Measurements from ENCODE around the gene GOLGB1. TPM values are rescaled to one million over a fixed set of nuclear protein-coding genes. Genes with fewer than 3 reads are reported as not detected.

Gene GOLGB1
- polyA plus RNA-seq, 1 donor from 2014 or later = 30.2 TPM

DNA sequence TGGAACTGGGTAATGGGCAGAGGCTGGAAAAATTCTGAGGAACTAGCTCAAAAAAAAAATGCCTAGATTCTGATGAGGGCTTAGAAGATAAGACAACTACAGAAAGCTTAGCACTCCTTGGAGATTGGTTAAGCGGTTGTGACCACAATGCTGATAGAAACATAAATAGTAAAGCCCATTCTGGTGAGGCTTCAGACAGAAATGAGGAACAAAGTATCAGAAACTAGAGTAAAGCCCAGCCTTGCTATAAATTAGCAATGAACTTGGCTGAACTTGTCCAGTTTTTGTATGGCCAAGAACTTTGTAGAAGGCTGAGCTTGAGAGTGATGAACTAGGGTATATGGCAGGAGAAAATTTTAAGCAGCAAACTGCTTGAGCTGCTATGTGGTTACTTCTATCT lies 25.4 kb downstream of the GOLGB1 start:
- H3K36me3 ChIP-seq (ENCODE audit: insufficient read depth, low read length) = peaks cover 8% of the 10 kb centered on the region
- H2AFZ ChIP-seq (ENCODE audit: low read depth, low read length) = no peak overlapping the region
- no peaks in the 10 kb centered on the region for H3K9me2 ChIP-seq (ENCODE audit: insufficient read depth, low read length)
- H3K27ac ChIP-seq (ENCODE audit: low read length) = no peak overlapping the region
- H4K20me1 ChIP-seq (ENCODE audit: insufficient read depth) = no peaks in the 10 kb centered on the region
- H3K79me2 ChIP-seq (replicated peaks; ENCODE audit: insufficient read depth, low read length) = no peaks in the 10 kb centered on the region
- H3K4me3 ChIP-seq (ENCODE audit: low read length) = no peak overlapping the region
- H3K9ac ChIP-seq (ENCODE audit: low read length) = no peak overlapping the region
- no peak for TF ChIP-seq RAD21 (conservative IDR thresholded peaks at IDR 0.05)
- no peak for TF ChIP-seq EP300 (conservative IDR thresholded peaks at IDR 0.05; ENCODE audit: poor library complexity, severe bottlenecking)
- TF ChIP-seq, protein P1, sequence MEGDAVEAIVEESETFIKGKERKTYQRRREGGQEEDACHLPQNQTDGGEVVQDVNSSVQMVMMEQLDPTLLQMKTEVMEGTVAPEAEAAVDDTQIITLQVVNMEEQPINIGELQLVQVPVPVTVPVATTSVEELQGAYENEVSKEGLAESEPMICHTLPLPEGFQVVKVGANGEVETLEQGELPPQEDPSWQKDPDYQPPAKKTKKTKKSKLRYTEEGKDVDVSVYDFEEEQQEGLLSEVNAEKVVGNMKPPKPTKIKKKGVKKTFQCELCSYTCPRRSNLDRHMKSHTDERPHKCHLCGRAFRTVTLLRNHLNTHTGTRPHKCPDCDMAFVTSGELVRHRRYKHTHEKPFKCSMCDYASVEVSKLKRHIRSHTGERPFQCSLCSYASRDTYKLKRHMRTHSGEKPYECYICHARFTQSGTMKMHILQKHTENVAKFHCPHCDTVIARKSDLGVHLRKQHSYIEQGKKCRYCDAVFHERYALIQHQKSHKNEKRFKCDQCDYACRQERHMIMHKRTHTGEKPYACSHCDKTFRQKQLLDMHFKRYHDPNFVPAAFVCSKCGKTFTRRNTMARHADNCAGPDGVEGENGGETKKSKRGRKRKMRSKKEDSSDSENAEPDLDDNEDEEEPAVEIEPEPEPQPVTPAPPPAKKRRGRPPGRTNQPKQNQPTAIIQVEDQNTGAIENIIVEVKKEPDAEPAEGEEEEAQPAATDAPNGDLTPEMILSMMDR (IDR thresholded peaks at IDR 0.05; ENCODE audit: poor library complexity, severe bottlenecking) = no peak
- TF ChIP-seq MXI1 (conservative IDR thresholded peaks at IDR 0.05; ENCODE audit: poor library complexity, severe bottlenecking) = no peak
- H3K4me2 ChIP-seq (ENCODE audit: low read length) = no peak overlapping the region
- no peaks in the 10 kb centered on the region for H3K27me3 ChIP-seq (ENCODE audit: insufficient read depth, low read depth, low read length)
- no peaks in the 10 kb centered on the region for H3K9me3 ChIP-seq (ENCODE audit: low read length)
- H3F3A ChIP-seq (ENCODE audit: insufficient read depth, low read length, poor library complexity, severe bottlenecking) = no peaks in the 10 kb centered on the region

DNA sequence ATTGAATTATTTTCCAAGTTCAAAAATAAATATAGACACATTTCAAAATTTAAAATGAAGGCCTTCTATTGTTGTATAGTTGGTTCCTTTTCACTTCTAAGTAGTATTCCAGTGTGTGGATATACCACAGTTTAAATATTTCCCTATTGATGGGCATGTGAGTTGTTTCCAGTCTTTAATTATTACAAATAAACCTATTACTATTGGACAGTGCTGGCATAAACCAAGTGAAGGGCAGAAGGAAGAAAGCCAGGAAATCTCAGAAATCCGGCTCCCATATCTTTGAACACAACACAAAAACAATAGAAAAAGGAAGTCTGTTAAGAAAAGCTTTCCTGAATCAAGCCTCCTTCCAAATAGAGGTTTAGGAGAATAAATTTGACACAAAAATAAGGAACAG lies 26.1 kb downstream of the GOLGB1 start:
- no peak overlapping the region for H3K27ac ChIP-seq (ENCODE audit: low read length)
- TF ChIP-seq RAD21 (conservative IDR thresholded peaks at IDR 0.05) (no peak), TAF1 (IDR thresholded peaks at IDR 0.05; ENCODE audit: low read depth) (no peak), SMC3 (conservative IDR thresholded peaks at IDR 0.05; ENCODE audit: poor library complexity) (no peak), POLR2AphosphoS5 (IDR thresholded peaks at IDR 0.05) (no peak), EZH2 (IDR thresholded peaks at IDR 0.05; ENCODE audit: borderline replicate concordance, insufficient read depth, low read length, poor library complexity, severe bottlenecking) (no peak), REST (IDR thresholded peaks at IDR 0.05; ENCODE audit: borderline replicate concordance) (no peak), MXI1 (conservative IDR thresholded peaks at IDR 0.05; ENCODE audit: poor library complexity, severe bottlenecking) (no peak), EP300 (conservative IDR thresholded peaks at IDR 0.05; ENCODE audit: poor library complexity, severe bottlenecking) (no peak)
- TF ChIP-seq, protein P1 (IDR thresholded peaks at IDR 0.05; ENCODE audit: poor library complexity, severe bottlenecking) = no peak
- no peak overlapping the region for H2AFZ ChIP-seq (ENCODE audit: low read depth, low read length)
- no peaks in the 10 kb centered on the region for H3K27me3 ChIP-seq (ENCODE audit: insufficient read depth, low read depth, low read length)
- no peak overlapping the region for H3K4me3 ChIP-seq (ENCODE audit: low read length)
- H3F3A ChIP-seq (ENCODE audit: insufficient read depth, low read length, poor library complexity, severe bottlenecking) = no peaks in the 10 kb centered on the region
- no peaks in the 10 kb centered on the region for H3K9me2 ChIP-seq (ENCODE audit: insufficient read depth, low read length)
- H3K9me3 ChIP-seq (ENCODE audit: low read length) = no peaks in the 10 kb centered on the region
- no peaks in the 10 kb centered on the region for H4K20me1 ChIP-seq (ENCODE audit: insufficient read depth)
- H3K36me3 ChIP-seq (ENCODE audit: insufficient read depth, low read length) = peaks cover 8% of the 10 kb centered on the region
- no peak overlapping the region for H3K9ac ChIP-seq (ENCODE audit: low read length)
- H3K4me2 ChIP-seq (ENCODE audit: low read length) = no peak overlapping the region
- no peaks in the 10 kb centered on the region for H3K79me2 ChIP-seq (replicated peaks; ENCODE audit: insufficient read depth, low read length)
